Fibroblast of lung (primary cell): ENCODE data around the gene SH3GL2. TPM values are rescaled to one million over a fixed set of nuclear protein-coding genes. Genes with fewer than 3 reads are reported as not detected.

Source experiments
- DNase-seq, 2 donors: peaks; one replicate each; pipeline versions ENCODE4 v3.0.0 to v3.0.0-alpha.2; 2010; ENCODE audit warnings: low read depth in 2 of 2
- H2AFZ ChIP-seq: 2 replicates; pipeline ENCODE4 v1.5.1; 2012; ENCODE audit warnings: low read length, control low read depth, inconsistent platforms
- H3K27ac ChIP-seq: 2 replicates; pipeline ENCODE4 v1.5.1; 2011; ENCODE audit warnings: low read length, control low read depth; ENCODE audit not compliant: insufficient read depth
- H3K27me3 ChIP-seq: 2 replicates; pipeline ENCODE4 v1.5.1; 2011; ENCODE audit warnings: mild to moderate bottlenecking, low read length; ENCODE audit not compliant: control insufficient read depth, insufficient read depth
- H3K36me3 ChIP-seq: 2 replicates; pipeline ENCODE4 v1.5.1; 2011; ENCODE audit warnings: low read length; ENCODE audit not compliant: control insufficient read depth, insufficient read depth
- H3K4me1 ChIP-seq: 2 replicates; pipeline ENCODE4 v1.5.1; 2011; ENCODE audit warnings: low read length; ENCODE audit not compliant: control insufficient read depth, insufficient read depth; ENCODE audit errors: extremely low read depth
- H3K4me2 ChIP-seq: 2 replicates; pipeline ENCODE4 v1.5.1; 2011; ENCODE audit warnings: low read length, control low read depth; ENCODE audit not compliant: insufficient read depth; ENCODE audit errors: extremely low read depth
- H3K4me3 ChIP-seq, 4 experiments: fragments of 200-600 bp in 1 of 4; sonication (generic) in 1 of 4; replicated peaks in 1 of 4; 2 replicates each; pipeline ENCODE4 v1.5.1; 2011 to 2016; ENCODE audit warnings: low read length in 4 of 4, low read depth in 3 of 4, mild to moderate bottlenecking in 3 of 4, control low read depth in 2 of 4, inconsistent platforms in 1 of 4, mixed read lengths in 1 of 4; ENCODE audit not compliant: insufficient read depth in 1 of 4; ENCODE audit errors: control extremely low read depth in 1 of 4
- H3K79me2 ChIP-seq: 2 replicates; pipeline ENCODE4 v1.5.1; 2012; ENCODE audit warnings: mild to moderate bottlenecking, low read length, inconsistent platforms; ENCODE audit not compliant: control insufficient read depth, insufficient read depth
- H3K9ac ChIP-seq: 2 replicates; pipeline ENCODE4 v1.5.1; 2011; ENCODE audit warnings: mild to moderate bottlenecking, low read length, control low read depth; ENCODE audit not compliant: insufficient read depth
- H3K9me3 ChIP-seq: 2 replicates; pipeline ENCODE4 v1.5.1; 2012; ENCODE audit warnings: low read depth, low read length; ENCODE audit not compliant: control insufficient read depth, insufficient read depth
- H4K20me1 ChIP-seq: 2 replicates; pipeline ENCODE4 v1.5.1; 2011; ENCODE audit warnings: low read length; ENCODE audit not compliant: control insufficient read depth, insufficient read depth; ENCODE audit errors: extremely low read depth
- EZH2 ChIP-seq: IDR thresholded peaks from 2 replicates; pipeline ENCODE4 v1.5.1; 2012; ENCODE audit warnings: low read length, control low read depth, mild to moderate bottlenecking; ENCODE audit errors: missing control alignments
- polyA plus RNA-seq, 2 donors: library from polyadenylated mRNA; depleted of rRNA in 1 of 2; stranded (reverse) in 1 of 2; unstranded in 1 of 2; fragments of >200 nt; gene quantifications; 2 replicates each; pipeline ENCODE4 v1.2.1, GENCODE V29; 2011 to 2012; ENCODE audit warnings: missing spikeins in 1 of 2
- total RNA-seq: library from RNA; depleted of rRNA; stranded (reverse); fragments of >200 nt; gene quantifications from 2 replicates; pipeline ENCODE4 v1.2.1, GENCODE V29; 2014
- TF ChIP-seq, protein P1 (sequence below), 2 donors: IDR thresholded peaks in 1 of 2; conservative IDR thresholded peaks in 1 of 2; 1 replicate in 1 of 2; 2 replicates in 1 of 2; pipeline ENCODE4 v1.5.1; 2011 to 2012; ENCODE audit warnings: low read length in 2 of 2, control low read depth in 1 of 2, inconsistent platforms in 1 of 2, low read depth in 1 of 2, mild to moderate bottlenecking in 1 of 2

Gene SH3GL2
- total and polyA plus RNA-seq, 2 donors (not counting 1 experiment from before 2014, with no cell fraction given): 0.17 TPM; not detected in 1

DNA sequence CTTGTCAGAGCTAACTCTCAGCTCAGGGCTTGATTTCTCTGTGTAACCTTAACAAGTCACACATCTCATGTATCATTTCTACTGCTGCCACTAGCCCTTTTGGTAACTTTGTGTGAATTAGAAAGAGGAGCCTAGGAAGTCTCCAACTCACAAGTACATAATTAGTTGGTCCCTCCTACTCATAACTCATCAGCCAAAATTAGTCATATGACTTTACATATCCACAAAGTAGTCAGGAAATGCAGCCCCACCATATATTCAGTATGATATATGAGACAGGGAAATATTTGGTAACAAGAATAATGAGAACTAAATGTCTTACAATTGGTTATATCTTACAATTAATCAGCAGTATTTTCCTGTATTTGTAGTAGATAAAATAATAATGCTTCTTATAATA, 250.2 kb downstream of the SH3GL2 start:
- Histone ChIP-seq H3K4me2 (no peak overlapping the region), H3K79me2 (no peaks in the 10 kb centered on the region), H3K4me3 (no peak overlapping the region), H2AFZ (no peak overlapping the region), H3K27ac (no peak overlapping the region), H3K9ac (no peak overlapping the region), H3K36me3 (no peaks in the 10 kb centered on the region), H3K4me1 (no peaks in the 10 kb centered on the region), H3K9me3 (no peaks in the 10 kb centered on the region), H4K20me1 (no peaks in the 10 kb centered on the region), H3K27me3 (no peaks in the 10 kb centered on the region)
- DNase-seq: no peak
- TF ChIP-seq, protein P1, sequence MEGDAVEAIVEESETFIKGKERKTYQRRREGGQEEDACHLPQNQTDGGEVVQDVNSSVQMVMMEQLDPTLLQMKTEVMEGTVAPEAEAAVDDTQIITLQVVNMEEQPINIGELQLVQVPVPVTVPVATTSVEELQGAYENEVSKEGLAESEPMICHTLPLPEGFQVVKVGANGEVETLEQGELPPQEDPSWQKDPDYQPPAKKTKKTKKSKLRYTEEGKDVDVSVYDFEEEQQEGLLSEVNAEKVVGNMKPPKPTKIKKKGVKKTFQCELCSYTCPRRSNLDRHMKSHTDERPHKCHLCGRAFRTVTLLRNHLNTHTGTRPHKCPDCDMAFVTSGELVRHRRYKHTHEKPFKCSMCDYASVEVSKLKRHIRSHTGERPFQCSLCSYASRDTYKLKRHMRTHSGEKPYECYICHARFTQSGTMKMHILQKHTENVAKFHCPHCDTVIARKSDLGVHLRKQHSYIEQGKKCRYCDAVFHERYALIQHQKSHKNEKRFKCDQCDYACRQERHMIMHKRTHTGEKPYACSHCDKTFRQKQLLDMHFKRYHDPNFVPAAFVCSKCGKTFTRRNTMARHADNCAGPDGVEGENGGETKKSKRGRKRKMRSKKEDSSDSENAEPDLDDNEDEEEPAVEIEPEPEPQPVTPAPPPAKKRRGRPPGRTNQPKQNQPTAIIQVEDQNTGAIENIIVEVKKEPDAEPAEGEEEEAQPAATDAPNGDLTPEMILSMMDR (conservative IDR thresholded peaks at IDR 0.05 in 1 of 2, IDR thresholded peaks at IDR 0.05 in 1 of 2; ENCODE audit: low read depth in 1 of 2, low read length in 2 of 2): no peak
- no peak for TF ChIP-seq EZH2

DNA sequence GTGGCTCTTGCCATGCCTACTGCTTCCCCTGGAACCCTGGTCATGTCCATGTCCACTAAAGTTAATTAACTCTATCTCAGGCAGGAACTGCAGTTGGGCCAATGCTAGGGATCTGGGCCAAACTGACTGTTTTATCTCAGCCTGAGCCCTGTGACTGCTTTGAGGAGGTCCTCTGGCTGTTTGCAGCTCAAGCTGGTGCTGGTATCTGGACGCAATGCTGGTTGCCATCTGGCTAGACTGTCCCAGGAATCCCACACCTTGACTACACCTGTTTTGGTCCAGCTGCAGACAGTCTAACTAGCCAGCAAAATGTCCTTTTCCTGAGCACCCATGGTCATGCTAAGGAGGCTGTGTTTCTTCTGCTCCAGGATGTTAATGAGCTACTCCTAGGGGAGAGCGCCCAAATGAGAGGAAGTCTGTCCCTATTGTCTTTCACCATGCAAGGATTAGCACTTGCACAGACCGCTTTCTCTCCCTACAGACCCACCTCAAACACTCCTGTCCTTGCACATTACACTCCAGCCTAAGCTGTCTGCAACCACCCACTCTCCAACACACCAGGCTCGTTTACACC, 251.0 kb downstream of the SH3GL2 start:
- H3K4me2 ChIP-seq: no peak overlapping the region
- H3K36me3 ChIP-seq: no peaks in the 10 kb centered on the region
- no peaks in the 10 kb centered on the region for H3K4me1 ChIP-seq
- no peaks in the 10 kb centered on the region for H3K27me3 ChIP-seq
- no peak overlapping the region for H3K9ac ChIP-seq
- TF ChIP-seq EZH2: no peak
- TF ChIP-seq, protein P1 (conservative IDR thresholded peaks at IDR 0.05 in 1 of 2, IDR thresholded peaks at IDR 0.05 in 1 of 2; ENCODE audit: low read depth in 1 of 2, low read length in 2 of 2): no peak
- no peaks in the 10 kb centered on the region for H3K79me2 ChIP-seq
- no peaks in the 10 kb centered on the region for H4K20me1 ChIP-seq
- no peak overlapping the region for H3K4me3 ChIP-seq
- no peak overlapping the region for H2AFZ ChIP-seq
- H3K27ac ChIP-seq: no peak overlapping the region
- no peak for DNase-seq
- H3K9me3 ChIP-seq: no peaks in the 10 kb centered on the region

DNA sequence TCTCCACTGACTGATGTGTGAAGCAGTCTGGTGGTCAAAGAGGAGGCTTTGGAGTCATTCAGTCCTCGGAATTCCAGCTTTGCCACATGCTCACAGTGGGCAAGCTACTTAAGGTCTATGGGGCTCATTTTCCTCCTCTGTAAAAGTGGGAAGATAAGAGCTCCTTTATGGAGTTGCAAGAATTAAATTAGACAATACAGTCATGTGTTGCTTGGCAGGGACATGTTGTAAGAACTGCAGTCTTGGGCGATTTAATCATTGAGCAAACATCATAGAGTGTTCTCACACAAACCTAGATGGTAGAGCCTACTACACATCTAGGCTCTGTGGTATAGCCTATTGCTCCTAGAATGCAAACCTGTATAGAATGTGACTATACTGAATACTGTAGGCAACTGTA, 253.9 kb downstream of the SH3GL2 start:
- Histone ChIP-seq H2AFZ (no peak overlapping the region), H3K27me3 (no peaks in the 10 kb centered on the region), H3K9me3 (no peaks in the 10 kb centered on the region), H3K4me3 (no peak overlapping the region), H3K79me2 (no peaks in the 10 kb centered on the region), H3K9ac (no peak overlapping the region), H3K27ac (no peak overlapping the region), H4K20me1 (no peaks in the 10 kb centered on the region), H3K36me3 (no peaks in the 10 kb centered on the region), H3K4me2 (no peak overlapping the region), H3K4me1 (no peaks in the 10 kb centered on the region)
- DNase-seq: no peak
- no peak for TF ChIP-seq EZH2
- TF ChIP-seq, protein P1 (conservative IDR thresholded peaks at IDR 0.05 in 1 of 2, IDR thresholded peaks at IDR 0.05 in 1 of 2; ENCODE audit: low read depth in 1 of 2, low read length in 2 of 2): no peak
